WERI-Rb-1 (cell line): Measurements from ENCODE around the gene ELMO3.

Experiments
- DNase-seq: peaks from one replicate; pipeline ENCODE4 v3.0.0-alpha.2; 2020
- H3K27ac ChIP-seq: fragments of 250-450 bp; sonication (Bioruptor Pico); 2 replicates; pipeline ENCODE4 v1.5.1; 2020; ENCODE audit warnings: mild to moderate bottlenecking, moderate library complexity
- H3K27me3 ChIP-seq: fragments of 250-450 bp; sonication (Bioruptor Pico); 2 replicates; pipeline ENCODE4 v1.5.1; 2021; ENCODE audit warnings: mild to moderate bottlenecking, low read depth, moderate library complexity; ENCODE audit not compliant: insufficient read depth, severe bottlenecking
- H3K36me3 ChIP-seq: fragments of 250-450 bp; sonication (Bioruptor Pico); 2 replicates; pipeline ENCODE4 v1.5.1; 2020; ENCODE audit warnings: mild to moderate bottlenecking, moderate library complexity
- H3K4me3 ChIP-seq: 2 replicates; pipeline ENCODE4 v1.5.1; 2011; ENCODE audit warnings: low read depth, mild to moderate bottlenecking, control low read depth, low read length
- H3K9me3 ChIP-seq: fragments of 250-450 bp; sonication (Bioruptor Pico); 2 replicates; pipeline ENCODE4 v1.5.1; 2021; ENCODE audit warnings: mild to moderate bottlenecking, moderate library complexity; ENCODE audit not compliant: severe bottlenecking
- CTCF ChIP-seq: IDR thresholded peaks from 2 replicates; pipeline ENCODE4 v1.5.1; 2011; ENCODE audit warnings: low read depth, mild to moderate bottlenecking, control low read depth, inconsistent platforms, low read length

Gene ELMO3

GRCh38 chr16:67184995-67185650 lies 13.8 kb upstream of the ELMO3 start:
- Histone ChIP-seq H3K27me3 (no peaks in the 10 kb centered on the region), H3K9me3 (no peaks in the 10 kb centered on the region), H3K27ac (peak overlapping the region; percentile 98), H3K4me3 (peak overlapping the region; percentile 54; the same call in 1 of the 2 replicates), H3K36me3 (peaks cover 11% of the 10 kb centered on the region)
- TF ChIP-seq CTCF, result peak; percentile 83
- peak; percentile 87 for DNase-seq

GRCh38 chr16:67185651-67186134 lies 13.2 kb upstream of the ELMO3 start:
- Histone ChIP-seq H3K4me3 (no peak overlapping the region), H3K9me3 (no peaks in the 10 kb centered on the region), H3K27ac (no peak overlapping the region), H3K36me3 (peaks cover 6% of the 10 kb centered on the region), H3K27me3 (no peaks in the 10 kb centered on the region)
- no peak for DNase-seq
- no peak for TF ChIP-seq CTCF

- no peaks in the 10 kb centered on the region for H3K9me3 ChIP-seq
- no peak for DNase-seq
- no peak overlapping the region for H3K27ac ChIP-seq
- TF ChIP-seq CTCF, result no peak
- H3K27me3 ChIP-seq, result no peaks in the 10 kb centered on the region
- H3K36me3 ChIP-seq, result peaks cover 6% of the 10 kb centered on the region
- H3K4me3 ChIP-seq, result no peak overlapping the region
Measured at GRCh38 chr16:67186550-67186950, 12.4 kb upstream of the ELMO3 start.

GRCh38 chr16:67187175-67187890 lies 11.6 kb upstream of the ELMO3 start:
- no peak for DNase-seq
- no peak overlapping the region for H3K27ac ChIP-seq

GRCh38 chr16:67188323-67188722 lies 10.6 kb upstream of the ELMO3 start:
- TF ChIP-seq CTCF, result no peak
- H3K36me3 ChIP-seq, result peaks cover 9% of the 10 kb centered on the region
- no peaks in the 10 kb centered on the region for H3K9me3 ChIP-seq
- no peak overlapping the region for H3K4me3 ChIP-seq
- no peak for DNase-seq
- H3K27me3 ChIP-seq, result no peaks in the 10 kb centered on the region
- H3K27ac ChIP-seq, result no peak overlapping the region

More at GRCh38 chr16:67187175-67187890, 11.6 kb upstream of the ELMO3 start:
- H3K9me3 ChIP-seq, result no peaks in the 10 kb centered on the region
- no peak overlapping the region for H3K4me3 ChIP-seq
- TF ChIP-seq CTCF, result no peak
- no peaks in the 10 kb centered on the region for H3K27me3 ChIP-seq
- peaks cover 7% of the 10 kb centered on the region for H3K36me3 ChIP-seq
